ENCODE data around the gene FOXJ3.

Gene FOXJ3

GRCh38 chr1:42136466-42136865, 198.6 kb downstream of the FOXJ3 start:
- DNase-seq (ENCODE audit: low spot score): no peak
- TF ChIP-seq, protein P1, sequence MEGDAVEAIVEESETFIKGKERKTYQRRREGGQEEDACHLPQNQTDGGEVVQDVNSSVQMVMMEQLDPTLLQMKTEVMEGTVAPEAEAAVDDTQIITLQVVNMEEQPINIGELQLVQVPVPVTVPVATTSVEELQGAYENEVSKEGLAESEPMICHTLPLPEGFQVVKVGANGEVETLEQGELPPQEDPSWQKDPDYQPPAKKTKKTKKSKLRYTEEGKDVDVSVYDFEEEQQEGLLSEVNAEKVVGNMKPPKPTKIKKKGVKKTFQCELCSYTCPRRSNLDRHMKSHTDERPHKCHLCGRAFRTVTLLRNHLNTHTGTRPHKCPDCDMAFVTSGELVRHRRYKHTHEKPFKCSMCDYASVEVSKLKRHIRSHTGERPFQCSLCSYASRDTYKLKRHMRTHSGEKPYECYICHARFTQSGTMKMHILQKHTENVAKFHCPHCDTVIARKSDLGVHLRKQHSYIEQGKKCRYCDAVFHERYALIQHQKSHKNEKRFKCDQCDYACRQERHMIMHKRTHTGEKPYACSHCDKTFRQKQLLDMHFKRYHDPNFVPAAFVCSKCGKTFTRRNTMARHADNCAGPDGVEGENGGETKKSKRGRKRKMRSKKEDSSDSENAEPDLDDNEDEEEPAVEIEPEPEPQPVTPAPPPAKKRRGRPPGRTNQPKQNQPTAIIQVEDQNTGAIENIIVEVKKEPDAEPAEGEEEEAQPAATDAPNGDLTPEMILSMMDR (IDR thresholded peaks at IDR 0.05; ENCODE audit: extremely low read depth, missing control alignments): no peak

DNA sequence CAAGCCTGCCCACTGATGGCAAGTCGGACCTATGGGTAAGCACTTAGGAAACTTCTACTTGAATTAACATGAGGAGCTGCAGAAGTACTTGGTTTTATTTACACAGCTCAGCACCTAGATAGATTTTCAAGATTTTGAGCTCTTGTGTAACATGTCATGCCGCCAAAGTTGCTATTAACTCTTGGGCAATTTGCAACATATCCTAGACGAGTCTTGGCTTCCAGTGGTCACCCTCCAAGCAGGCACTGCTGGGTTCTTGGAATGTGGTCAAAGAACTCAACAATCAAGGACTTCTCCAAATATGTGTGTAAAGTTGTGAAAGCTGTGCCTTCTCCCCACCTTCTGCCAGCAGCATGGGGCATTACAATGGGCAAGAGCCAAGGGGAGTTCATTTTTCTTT, 199.6 kb downstream of the FOXJ3 start:
- DNase-seq (ENCODE audit: low spot score): no peak
- TF ChIP-seq, protein P1 (IDR thresholded peaks at IDR 0.05; ENCODE audit: extremely low read depth, missing control alignments): no peak

DNA sequence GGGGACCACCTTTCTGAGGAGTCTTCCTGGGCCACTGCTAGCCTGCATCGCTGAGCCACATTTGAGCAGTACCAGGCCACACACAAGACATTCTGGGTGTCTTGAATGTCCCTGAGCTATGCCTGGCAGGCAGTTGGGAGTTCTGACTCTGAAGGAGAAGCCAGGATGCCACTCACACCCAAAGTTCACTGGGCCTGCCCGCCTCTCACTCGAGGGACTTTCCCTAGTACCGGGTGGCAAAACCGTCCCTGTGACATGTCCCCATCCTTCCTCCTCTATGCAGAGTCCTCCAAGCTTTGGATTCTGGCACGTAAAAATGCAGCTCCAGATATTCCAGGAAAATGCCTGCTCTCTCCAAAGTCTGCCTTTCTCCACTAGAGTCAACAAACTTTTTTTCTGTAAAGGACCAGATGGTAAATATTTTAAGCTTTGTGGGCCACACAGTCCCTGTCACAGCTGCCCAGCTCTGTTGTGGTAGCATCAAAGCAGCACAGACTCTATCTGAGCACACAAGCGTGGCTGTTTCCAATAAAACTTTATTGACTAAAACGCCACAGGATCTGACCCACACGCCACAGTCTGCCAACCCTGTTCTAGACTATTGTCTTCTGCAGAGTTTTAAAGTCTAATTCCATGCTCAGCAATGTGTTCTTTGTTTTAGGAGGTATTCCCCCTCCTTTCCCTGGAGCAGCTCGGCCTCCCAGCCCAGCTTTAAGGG, 201.1 kb downstream of the FOXJ3 start:
- TF ChIP-seq, protein P1 (IDR thresholded peaks at IDR 0.05; ENCODE audit: extremely low read depth, missing control alignments): no peak

GRCh38 chr1:42133390-42133789, 201.6 kb downstream of the FOXJ3 start:
- DNase-seq (ENCODE audit: low spot score): no peak
- TF ChIP-seq, protein P1 (IDR thresholded peaks at IDR 0.05; ENCODE audit: extremely low read depth, missing control alignments): no peak

More for the DNA sequence above, 201.1 kb downstream of the FOXJ3 start:
- DNase-seq (ENCODE audit: low spot score): no peak

DNA sequence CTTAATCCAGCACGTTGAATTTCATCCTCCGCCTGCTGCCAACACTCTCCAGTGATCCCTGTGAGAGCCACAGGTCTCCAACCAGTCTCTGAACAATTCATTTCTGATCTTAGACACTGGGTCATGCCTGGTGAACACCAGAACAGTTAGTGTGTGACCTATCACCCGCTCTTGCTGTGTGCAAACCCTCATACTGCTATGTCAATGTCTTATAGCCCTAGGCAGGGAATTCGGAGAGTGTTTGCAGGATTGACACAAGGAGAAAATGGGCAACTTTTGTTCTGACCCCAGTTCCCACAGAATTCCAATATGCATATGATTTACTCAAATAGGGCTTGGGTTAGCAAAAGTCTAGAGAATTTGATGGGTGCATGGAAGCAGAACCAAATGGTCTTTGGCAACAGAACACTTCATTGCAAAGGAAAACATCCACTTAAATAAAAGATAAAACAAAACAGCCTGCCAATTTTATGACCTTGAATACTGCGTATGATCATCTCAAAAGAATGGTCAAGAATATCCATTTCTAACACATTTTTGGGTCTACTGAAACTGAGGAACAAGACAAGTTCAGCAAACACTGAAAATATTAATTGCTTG, 204.9 kb downstream of the FOXJ3 start:
- DNase-seq (ENCODE audit: low spot score): no peak
- TF ChIP-seq, protein P1 (IDR thresholded peaks at IDR 0.05; ENCODE audit: extremely low read depth, missing control alignments): no peak

- no peak for DNase-seq (ENCODE audit: low spot score)
- TF ChIP-seq, protein P1 (IDR thresholded peaks at IDR 0.05; ENCODE audit: extremely low read depth, missing control alignments): no peak
Observed at GRCh38 chr1:42128964-42129363, 206.1 kb downstream of the FOXJ3 start.

DNA sequence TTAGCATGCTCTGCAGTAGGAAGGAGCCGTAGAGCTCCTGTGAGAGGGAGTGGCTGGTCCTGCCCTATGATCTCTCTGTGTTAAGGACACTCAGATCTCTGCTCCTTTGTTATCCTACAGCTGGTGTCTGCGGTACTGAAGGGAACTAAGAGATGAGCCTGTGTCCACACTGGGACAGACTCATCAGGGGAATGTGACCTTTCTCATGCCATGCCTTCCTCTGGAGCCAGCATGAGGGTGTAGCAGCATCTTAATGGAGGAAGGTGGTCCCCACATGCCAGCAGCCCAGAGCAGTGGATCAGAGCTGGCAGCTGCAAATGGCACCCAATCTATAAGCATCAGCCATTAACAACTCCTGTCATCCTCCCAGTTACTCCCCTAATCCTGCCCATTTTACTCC, 206.5 kb downstream of the FOXJ3 start:
- no peak for DNase-seq (ENCODE audit: low spot score)
- TF ChIP-seq, protein P1 (IDR thresholded peaks at IDR 0.05; ENCODE audit: extremely low read depth, missing control alignments): no peak

Measured in GM20000 (cell line).